SU-DHL-6 (cell line): ENCODE measurements around the gene ZCCHC24.

Experiments used
- H2AFZ ChIP-seq: fragments of 200-600 bp; sonication (generic); 2 replicates; pipeline ENCODE4 v1.6.1; 2014; ENCODE audit warnings: low read depth, mild to moderate bottlenecking, moderate library complexity, mixed read lengths, antibody characterized with exemption, low read length; ENCODE audit not compliant: severe bottlenecking
- H3F3A ChIP-seq: fragments of 200-600 bp; shearing (Covaris generic); 2 replicates; pipeline ENCODE4 v1.6.0; 2016; ENCODE audit warnings: antibody characterized with exemption, mild to moderate bottlenecking; ENCODE audit not compliant: insufficient read depth
- H3K27ac ChIP-seq: fragments of 200-600 bp; sonication (generic); 2 replicates; pipeline ENCODE4 v1.5.1; 2016; ENCODE audit warnings: low read depth, mild to moderate bottlenecking, low read length, moderate library complexity, mixed read lengths
- H3K27me3 ChIP-seq: fragments of 200-600 bp; sonication (generic), shearing (Covaris generic); 2 replicates; pipeline ENCODE4 v1.6.0; 2014; ENCODE audit warnings: mild to moderate bottlenecking, low read length
- H3K36me3 ChIP-seq: fragments of 200-600 bp; sonication (generic); 2 replicates; pipeline ENCODE4 v1.6.1; 2014; ENCODE audit warnings: mild to moderate bottlenecking, low read length, mixed read lengths
- H3K4me2 ChIP-seq: fragments of 300-600, 200-600 bp; shearing (Covaris generic), sonication (generic); 2 replicates; pipeline ENCODE4 v1.6.0; 2014; ENCODE audit warnings: low read length, low read depth, mild to moderate bottlenecking; ENCODE audit not compliant: poor library complexity, severe bottlenecking
- H3K4me3 ChIP-seq: fragments of 200-600 bp; sonication (generic); 2 replicates; pipeline ENCODE4 v1.5.1; 2014; ENCODE audit warnings: antibody characterized with exemption, low read length, mild to moderate bottlenecking, mixed read lengths; ENCODE audit not compliant: insufficient read depth, poor library complexity, severe bottlenecking
- H3K79me2 ChIP-seq: fragments of 200-600 bp; sonication (generic); 2 replicates; pipeline ENCODE4 v1.6.1; 2014; ENCODE audit warnings: mild to moderate bottlenecking, low read length, moderate library complexity; ENCODE audit not compliant: insufficient read depth
- H3K9ac ChIP-seq: fragments of 200-600 bp; sonication (generic); 2 replicates; pipeline ENCODE4 v1.7.0; 2014; ENCODE audit warnings: mild to moderate bottlenecking, low read length
- H3K9me2 ChIP-seq: fragments of 200-600 bp; sonication (generic); replicated peaks from 2 replicates; pipeline ENCODE4 v1.6.1; 2014; ENCODE audit warnings: low read length; ENCODE audit not compliant: insufficient read depth
- H3K9me3 ChIP-seq: fragments of 200-600 bp; sonication (generic); 2 replicates; pipeline ENCODE4 v1.6.1; 2014; ENCODE audit warnings: low read length, mixed read lengths; ENCODE audit not compliant: insufficient read depth
- H4K20me1 ChIP-seq: fragments of 200-600 bp; sonication (generic); 2 replicates; pipeline ENCODE4 v1.6.1; 2014; ENCODE audit warnings: low read depth, mild to moderate bottlenecking, antibody characterized with exemption, low read length, moderate library complexity, mixed read lengths
- CTCF ChIP-seq: fragments of 200-600 bp; sonication (generic); IDR thresholded peaks from one replicate; pipeline ENCODE4 v1.5.1; 2017; ENCODE audit warnings: antibody characterized with exemption, mild to moderate bottlenecking, low read length, moderate library complexity; ENCODE audit not compliant: insufficient read depth, poor library complexity, severe bottlenecking
- EZH2phosphoT487 ChIP-seq: fragments of 200-600 bp; sonication (generic), shearing (Covaris generic); conservative IDR thresholded peaks from 2 replicates; pipeline ENCODE4 v1.6.1; 2018; ENCODE audit warnings: mild to moderate bottlenecking, antibody characterized with exemption, low read length, moderate library complexity, mixed read lengths

The ZCCHC24 gene

DNA sequence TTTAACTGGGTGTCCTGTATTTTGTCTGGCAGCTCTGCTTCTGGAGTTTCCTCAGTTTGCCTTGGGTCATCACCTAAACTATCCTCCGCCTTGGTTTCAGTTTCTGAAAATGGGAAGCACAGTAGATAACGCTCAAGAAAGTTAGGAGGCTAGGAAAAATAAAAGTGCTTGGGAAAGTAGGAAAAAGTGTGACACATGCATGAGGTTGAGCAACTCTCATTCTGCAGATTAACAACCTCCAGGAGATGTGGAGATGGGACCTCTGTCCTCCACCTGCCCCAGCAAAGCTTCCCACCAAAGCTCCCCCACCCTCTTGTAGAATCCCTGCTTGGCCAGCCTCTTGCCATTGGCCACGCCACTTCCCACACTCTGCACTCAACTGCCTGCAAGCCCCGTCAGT lies 13.1 kb upstream of the ZCCHC24 start:
- Histone ChIP-seq H3F3A (no peaks in the 10 kb centered on the region), H3K9me2 (no peaks in the 10 kb centered on the region), H4K20me1 (no peaks in the 10 kb centered on the region), H3K27me3 (no peaks in the 10 kb centered on the region), H3K4me3 (no peak overlapping the region), H3K36me3 (no peaks in the 10 kb centered on the region), H3K27ac (no peak overlapping the region), H3K79me2 (no peaks in the 10 kb centered on the region), H3K4me2 (no peak overlapping the region), H3K9me3 (no peaks in the 10 kb centered on the region), H3K9ac (no peak overlapping the region), H2AFZ (no peak overlapping the region)
- TF ChIP-seq CTCF, result no peak
- TF ChIP-seq EZH2phosphoT487, result no peak

- H3K9me2 ChIP-seq, result no peaks in the 10 kb centered on the region
- H3K9ac ChIP-seq, result no peak overlapping the region
- H2AFZ ChIP-seq, result no peak overlapping the region
- no peaks in the 10 kb centered on the region for H3K36me3 ChIP-seq
- no peaks in the 10 kb centered on the region for H3F3A ChIP-seq
- no peaks in the 10 kb centered on the region for H3K27me3 ChIP-seq
- H3K27ac ChIP-seq, result no peak overlapping the region
- no peaks in the 10 kb centered on the region for H3K9me3 ChIP-seq
- no peaks in the 10 kb centered on the region for H4K20me1 ChIP-seq
- H3K4me2 ChIP-seq, result no peak overlapping the region
- H3K79me2 ChIP-seq, result no peaks in the 10 kb centered on the region
- TF ChIP-seq CTCF (no peak), EZH2phosphoT487 (no peak)
- H3K4me3 ChIP-seq, result no peak overlapping the region
These were observed 11.9 kb upstream of the ZCCHC24 start for GRCh38 chr10:79457256-79457785.

DNA sequence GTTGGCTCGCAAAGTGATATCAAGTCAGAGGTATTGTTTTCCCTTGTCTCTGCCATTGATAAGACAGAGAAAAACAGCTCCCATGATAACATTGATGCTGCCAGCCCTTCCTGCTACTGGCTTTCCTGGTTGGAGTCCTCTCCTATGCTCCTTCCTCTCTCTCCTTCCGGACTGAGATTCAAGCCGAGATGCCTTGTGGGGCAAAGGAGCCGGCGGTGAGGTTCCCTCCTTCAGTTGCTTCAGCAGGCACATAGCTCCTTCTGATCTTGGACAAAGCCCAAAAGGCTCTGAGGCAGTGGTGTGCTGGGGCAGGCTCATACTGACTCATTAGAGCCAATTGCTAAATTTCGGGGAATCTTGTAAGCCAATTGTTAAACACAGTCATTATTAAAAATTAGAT lies 8.8 kb upstream of the ZCCHC24 start:
- Histone ChIP-seq H3K9me3 (no peaks in the 10 kb centered on the region), H3K79me2 (no peaks in the 10 kb centered on the region), H3K9ac (no peak overlapping the region), H3K9me2 (no peaks in the 10 kb centered on the region), H3K4me3 (no peak overlapping the region), H3K36me3 (no peaks in the 10 kb centered on the region), H3K27me3 (no peaks in the 10 kb centered on the region), H2AFZ (no peak overlapping the region), H3K4me2 (no peak overlapping the region), H3K27ac (no peak overlapping the region), H3F3A (no peaks in the 10 kb centered on the region), H4K20me1 (no peaks in the 10 kb centered on the region)
- TF ChIP-seq CTCF, result no peak
- no peak for TF ChIP-seq EZH2phosphoT487
